OCI-LY3 (cell line): ENCODE data around the gene SPATA46.

Experiments used
- H2AFZ ChIP-seq: fragments of 200-600, 300-600 bp; shearing (Covaris generic); 2 replicates; pipeline ENCODE4 v1.6.0; 2014; ENCODE audit warnings: antibody characterized with exemption, low read depth, low read length
- H3K27ac ChIP-seq: fragments of 200-600, 300-600 bp; sonication (generic); 2 replicates; pipeline ENCODE4 v1.5.1; 2014; ENCODE audit warnings: mild to moderate bottlenecking, low read length, moderate library complexity, mixed read lengths
- H3K27me3 ChIP-seq: fragments of 200-600, 300-600 bp; sonication (generic); 2 replicates; pipeline ENCODE4 v1.6.1; 2014; ENCODE audit warnings: low read depth, low read length, mixed read lengths
- H3K36me3 ChIP-seq: fragments of 200-600, 300-600 bp; sonication (generic); replicated peaks from 2 replicates; pipeline ENCODE3; 2014; ENCODE audit warnings: low read depth, low read length, mixed read lengths
- H3K4me1 ChIP-seq: fragments of 300-600, 200-600 bp; sonication (generic); 2 replicates; pipeline ENCODE4 v1.6.1; 2014; ENCODE audit warnings: low read length, mixed read lengths
- H3K4me2 ChIP-seq: fragments of 200-600, 300-600 bp; sonication (generic); 2 replicates; pipeline ENCODE4 v1.6.1; 2014; ENCODE audit warnings: low read length, mixed read lengths
- H3K4me3 ChIP-seq: fragments of 300-600, 200-600 bp; sonication (generic); 2 replicates; pipeline ENCODE4 v1.5.1; 2014; ENCODE audit warnings: antibody characterized with exemption, mild to moderate bottlenecking, low read length, moderate library complexity
- H3K79me2 ChIP-seq: fragments of 300-600, 200-600 bp; shearing (Covaris generic); 2 replicates; pipeline ENCODE4 v1.6.1; 2014; ENCODE audit warnings: mild to moderate bottlenecking, low read length, mixed read lengths
- H3K9ac ChIP-seq: fragments of 300-600, 200-600 bp; shearing (Covaris generic); 2 replicates; pipeline ENCODE4 v1.6.0; 2014; ENCODE audit warnings: mild to moderate bottlenecking, low read length, moderate library complexity
- H3K9me3 ChIP-seq: fragments of 200-600, 300-600 bp; shearing (Covaris generic); 2 replicates; pipeline ENCODE4 v1.6.1; 2014; ENCODE audit warnings: low read length, mixed read lengths; ENCODE audit not compliant: insufficient read depth
- H4K20me1 ChIP-seq: fragments of 200-600, 300-600 bp; sonication (generic); 2 replicates; pipeline ENCODE4 v1.6.1; 2016; ENCODE audit warnings: low read length, mixed read lengths; ENCODE audit not compliant: insufficient read depth
- EZH2phosphoT487 ChIP-seq: fragments of 200-600 bp; shearing (Covaris generic); IDR thresholded peaks from 2 replicates; pipeline ENCODE4 v1.6.1; 2018; ENCODE audit warnings: antibody characterized with exemption, mixed run types, low read depth
- TF ChIP-seq, protein P1 (sequence below): fragments of 200-600, 300-600 bp; sonication (generic); IDR thresholded peaks from 2 replicates; pipeline ENCODE4 v1.5.1; 2014; ENCODE audit warnings: antibody characterized with exemption, low read length, low read depth

SPATA46 gene

DNA sequence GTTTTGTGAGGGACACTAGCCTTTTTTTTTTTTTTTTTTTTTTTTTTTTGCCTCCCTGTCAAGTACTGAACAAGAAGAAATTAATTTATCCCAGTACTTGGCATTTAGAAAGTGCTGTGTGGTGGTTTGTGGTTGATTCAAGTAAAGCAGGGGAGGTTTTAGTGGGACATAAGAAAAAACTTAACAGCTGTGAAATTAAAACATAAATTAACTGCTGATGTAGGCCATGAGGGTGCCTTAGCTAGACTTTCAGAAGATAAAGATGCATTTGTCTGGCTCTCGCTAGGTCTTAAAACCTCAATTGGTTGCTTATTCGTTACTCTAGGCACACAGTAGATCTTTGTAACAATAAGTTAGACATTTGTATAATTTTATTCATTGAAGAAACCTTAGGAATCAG is 52.3 kb downstream of the SPATA46 start:
- TF ChIP-seq, protein P1, sequence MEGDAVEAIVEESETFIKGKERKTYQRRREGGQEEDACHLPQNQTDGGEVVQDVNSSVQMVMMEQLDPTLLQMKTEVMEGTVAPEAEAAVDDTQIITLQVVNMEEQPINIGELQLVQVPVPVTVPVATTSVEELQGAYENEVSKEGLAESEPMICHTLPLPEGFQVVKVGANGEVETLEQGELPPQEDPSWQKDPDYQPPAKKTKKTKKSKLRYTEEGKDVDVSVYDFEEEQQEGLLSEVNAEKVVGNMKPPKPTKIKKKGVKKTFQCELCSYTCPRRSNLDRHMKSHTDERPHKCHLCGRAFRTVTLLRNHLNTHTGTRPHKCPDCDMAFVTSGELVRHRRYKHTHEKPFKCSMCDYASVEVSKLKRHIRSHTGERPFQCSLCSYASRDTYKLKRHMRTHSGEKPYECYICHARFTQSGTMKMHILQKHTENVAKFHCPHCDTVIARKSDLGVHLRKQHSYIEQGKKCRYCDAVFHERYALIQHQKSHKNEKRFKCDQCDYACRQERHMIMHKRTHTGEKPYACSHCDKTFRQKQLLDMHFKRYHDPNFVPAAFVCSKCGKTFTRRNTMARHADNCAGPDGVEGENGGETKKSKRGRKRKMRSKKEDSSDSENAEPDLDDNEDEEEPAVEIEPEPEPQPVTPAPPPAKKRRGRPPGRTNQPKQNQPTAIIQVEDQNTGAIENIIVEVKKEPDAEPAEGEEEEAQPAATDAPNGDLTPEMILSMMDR: no peak
- no peak for TF ChIP-seq EZH2phosphoT487
- Histone ChIP-seq H3K9ac (no peak overlapping the region), H3K4me2 (no peak overlapping the region), H2AFZ (no peak overlapping the region), H3K9me3 (no peaks in the 10 kb centered on the region), H3K4me3 (no peak overlapping the region), H3K36me3 (no peaks in the 10 kb centered on the region), H3K4me1 (no peaks in the 10 kb centered on the region), H3K27me3 (peaks cover 51% of the 10 kb centered on the region), H3K27ac (no peak overlapping the region), H4K20me1 (no peaks in the 10 kb centered on the region), H3K79me2 (no peaks in the 10 kb centered on the region)
